ENCODE data around the gene CBX7. TPM values are rescaled to one million over a fixed set of nuclear protein-coding genes. Genes with fewer than 3 reads are reported as not detected.

CBX7 gene
- polyA plus RNA-seq, 2 of the 4 experiments (the other 2 are of a cell fraction) = 0.79 to 2.5 TPM

- FAIRE-seq = no peak
- H3K27ac ChIP-seq = peak overlapping the region; percentile 92 to 95
- ChIA-PET POLR2A (no interaction called here), CTCF (interaction anchor here (0.6 to 9.0 kb wide), 8 partner anchors 41 to 448 kb away, joined by 3 to 96 read pairs (median 3); no protein-coding TSS in a partner anchor)
- peaks cover 66% of the 10 kb centered on the region for H3K4me1 ChIP-seq
- no peaks in the 10 kb centered on the region for H3K9me3 ChIP-seq
- 18% methylated on average over 13 of the region's 22 CpGs for WGBS (ENCODE audit: missing lambda C conversion rate)
- ATAC-seq = peak; percentile 33 to 52; a peak in 4 of 6 replicates
- peak in 1 of 2 experiments; percentile 21; a peak in 1 of 5 replicates for TF ChIP-seq RAD21 (conservative IDR thresholded peaks at IDR 0.05 in 1 of 2, IDR thresholded peaks at IDR 0.05 in 1 of 2)
- peak; percentile 66 for TF ChIP-seq FOSL2 (IDR thresholded peaks at IDR 0.05)
- TF ChIP-seq FOSL2 (CRISPR knock-in tag; IDR thresholded peaks at IDR 0.05) = peak; percentile 88
- TF ChIP-seq EP300 (IDR thresholded peaks at IDR 0.05) = peak; percentile 68 to 82; a peak in 4 of 5 replicates
- TF ChIP-seq, protein P1, sequence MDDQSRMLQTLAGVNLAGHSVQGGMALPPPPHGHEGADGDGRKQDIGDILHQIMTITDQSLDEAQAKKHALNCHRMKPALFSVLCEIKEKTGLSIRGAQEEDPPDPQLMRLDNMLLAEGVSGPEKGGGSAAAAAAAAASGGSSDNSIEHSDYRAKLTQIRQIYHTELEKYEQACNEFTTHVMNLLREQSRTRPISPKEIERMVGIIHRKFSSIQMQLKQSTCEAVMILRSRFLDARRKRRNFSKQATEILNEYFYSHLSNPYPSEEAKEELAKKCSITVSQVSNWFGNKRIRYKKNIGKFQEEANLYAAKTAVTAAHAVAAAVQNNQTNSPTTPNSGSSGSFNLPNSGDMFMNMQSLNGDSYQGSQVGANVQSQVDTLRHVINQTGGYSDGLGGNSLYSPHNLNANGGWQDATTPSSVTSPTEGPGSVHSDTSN (IDR thresholded peaks at IDR 0.05) = peak; percentile 71; the same call in 1 of the 2 replicates
- TF ChIP-seq HOXB5 (CRISPR knock-in tag; IDR thresholded peaks at IDR 0.05) = no peak
- peak; percentile 89 for TF ChIP-seq GATA3 (IDR thresholded peaks at IDR 0.05; ENCODE audit: borderline replicate concordance)
- TF ChIP-seq SMC3 (IDR thresholded peaks at IDR 0.05) = 0 out of 3 replicates have a peak, but pooled peaks have one; percentile 15
- TF ChIP-seq RNF2 (IDR thresholded peaks at IDR 0.05; ENCODE audit: borderline replicate concordance, low read depth) = no peak
- TF ChIP-seq MAX (IDR thresholded peaks at IDR 0.05) = peak; percentile 64
- peak; percentile 78 for TF ChIP-seq JUNB (IDR thresholded peaks at IDR 0.05)
- no peak for TF ChIP-seq PHF8 (IDR thresholded peaks at IDR 0.05; ENCODE audit: borderline replicate concordance, low read depth)
- TF ChIP-seq JUN (IDR thresholded peaks at IDR 0.05) = peak; percentile 41 to 79; a peak in 3 of 5 replicates
- TF ChIP-seq BHLHE40 (IDR thresholded peaks at IDR 0.05; ENCODE audit: low read depth, low read length) = no peak
- no peak for TF ChIP-seq CHD4 (IDR thresholded peaks at IDR 0.05; ENCODE audit: borderline replicate concordance)
- no peak for TF ChIP-seq CEBPB (IDR thresholded peaks at IDR 0.05)
- DNase-seq (ENCODE audit: low read depth in 1 of 2, low spot score in 1 of 2) = peak in 1 of 2 experiments; percentile 86
- H3K4me2 ChIP-seq = peak overlapping the region; percentile 87
- no peak overlapping the region for H3K4me3 ChIP-seq
Measured at GRCh38 chr22:39174498-39175352, 22.2 kb upstream of the CBX7 start.

DNA sequence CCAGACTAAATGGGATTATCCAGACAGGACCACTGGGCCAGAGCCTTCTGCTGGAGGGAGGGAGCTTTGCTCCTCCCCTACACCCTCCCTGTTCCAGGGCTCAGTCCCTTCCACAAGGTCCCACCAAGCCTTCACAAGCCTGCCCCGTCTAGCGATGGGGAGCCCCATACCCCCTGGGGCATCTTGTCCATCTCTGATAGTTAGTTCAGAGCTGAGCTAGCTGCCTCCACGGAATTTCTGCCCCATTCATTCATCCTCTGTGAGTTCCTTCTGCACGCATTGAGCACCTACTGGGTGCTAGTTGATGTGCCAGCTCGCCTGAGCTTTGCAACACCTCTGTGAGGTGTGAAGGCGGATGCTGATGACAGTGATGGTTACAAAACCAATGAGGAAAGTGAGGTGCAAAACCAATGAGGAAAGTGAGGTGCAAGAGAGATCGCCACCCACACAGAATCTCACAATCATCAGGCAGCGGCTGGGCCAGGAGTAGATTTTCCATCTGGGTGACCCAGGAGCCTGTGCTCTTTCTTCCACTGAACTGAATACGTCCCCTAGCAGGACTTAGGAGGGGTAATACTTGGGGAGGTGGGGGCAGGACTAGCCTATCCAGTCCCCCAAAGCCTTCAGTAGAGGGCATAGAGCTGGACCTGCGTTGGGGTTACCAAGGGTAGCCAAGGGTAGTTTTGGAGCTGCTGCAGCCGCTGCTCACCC lies 21.5 kb upstream of the CBX7 start:
- POLR2A ChIA-PET = interaction anchor here (0.5 kb wide), 1 partner anchor 71 kb away, joined by 3 read pairs; the partner anchor contains the start of gene PDGFB

More for the DNA sequence above, 21.5 kb upstream of the CBX7 start:
- WGBS (ENCODE audit: missing lambda C conversion rate) = 74% methylated on average over 9 of the region's 11 CpGs
- no peaks in the 10 kb centered on the region for H3K9me3 ChIP-seq
- DNase-seq (ENCODE audit: low read depth in 1 of 2, low spot score in 1 of 2) (no peak), ATAC-seq (no peak), FAIRE-seq (no peak)
- no peak overlapping the region for H3K4me3 ChIP-seq
- H3K27ac ChIP-seq = peak overlapping the region; percentile 92 to 95
- CTCF ChIA-PET = interaction anchor here (0.6 to 9.0 kb wide), 6 partner anchors 42 to 448 kb away, joined by 3 to 96 read pairs (median 9); no protein-coding TSS in a partner anchor
- peaks cover 66% of the 10 kb centered on the region for H3K4me1 ChIP-seq
- H3K4me2 ChIP-seq = peak overlapping the region; percentile 87
- TF ChIP-seq, protein P1 (IDR thresholded peaks at IDR 0.05) = no peak
- TF ChIP-seq, protein P2, sequence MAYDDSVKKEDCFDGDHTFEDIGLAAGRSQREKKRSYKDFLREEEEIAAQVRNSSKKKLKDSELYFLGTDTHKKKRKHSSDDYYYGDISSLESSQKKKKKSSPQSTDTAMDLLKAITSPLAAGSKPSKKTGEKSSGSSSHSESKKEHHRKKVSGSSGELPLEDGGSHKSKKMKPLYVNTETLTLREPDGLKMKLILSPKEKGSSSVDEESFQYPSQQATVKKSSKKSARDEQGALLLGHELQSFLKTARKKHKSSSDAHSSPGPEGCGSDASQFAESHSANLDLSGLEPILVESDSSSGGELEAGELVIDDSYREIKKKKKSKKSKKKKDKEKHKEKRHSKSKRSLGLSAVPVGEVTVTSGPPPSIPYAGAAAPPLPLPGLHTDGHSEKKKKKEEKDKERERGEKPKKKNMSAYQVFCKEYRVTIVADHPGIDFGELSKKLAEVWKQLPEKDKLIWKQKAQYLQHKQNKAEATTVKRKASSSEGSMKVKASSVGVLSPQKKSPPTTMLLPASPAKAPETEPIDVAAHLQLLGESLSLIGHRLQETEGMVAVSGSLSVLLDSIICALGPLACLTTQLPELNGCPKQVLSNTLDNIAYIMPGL (CRISPR knock-in tag; IDR thresholded peaks at IDR 0.05; ENCODE audit: borderline replicate concordance) = no peak
- TF ChIP-seq NFE2L2 (conservative IDR thresholded peaks at IDR 0.05; ENCODE audit: low read length) (no peak), ZFP36 (IDR thresholded peaks at IDR 0.05; ENCODE audit: borderline replicate concordance, partially characterized antibody) (no peak), FOSB (CRISPR knock-in tag; IDR thresholded peaks at IDR 0.05) (no peak), CHD4 (IDR thresholded peaks at IDR 0.05; ENCODE audit: borderline replicate concordance) (no peak), SREBF2 (IDR thresholded peaks at IDR 0.05) (no peak), HOXA7 (CRISPR knock-in tag; IDR thresholded peaks at IDR 0.05) (no peak), EHMT2 (IDR thresholded peaks at IDR 0.05; ENCODE audit: low read depth) (no peak), MAZ (IDR thresholded peaks at IDR 0.05; ENCODE audit: borderline replicate concordance, low read depth, low read length) (no peak), ELK1 (IDR thresholded peaks at IDR 0.05; ENCODE audit: low read depth, low read length) (no peak), CBX2 (IDR thresholded peaks at IDR 0.05; ENCODE audit: borderline replicate concordance, low read depth) (no peak), MAX (IDR thresholded peaks at IDR 0.05) (no peak), POLR2AphosphoS2 (conservative IDR thresholded peaks at IDR 0.05; ENCODE audit: low read length) (no peak)
